IPS-NIHi7 (cell line): ENCODE data around the gene SLC9A3.

Experiments
- DNase-seq: peaks from one replicate; pipeline ENCODE4 v3.0.0; 2012; ENCODE audit warnings: mixed read lengths; ENCODE audit errors: extremely low spot score

The SLC9A3 gene

GRCh38 chr5:555058-555623 lies 30.9 kb upstream of the SLC9A3 start:
- DNase-seq, result no peak

GRCh38 chr5:554284-554988 lies 30.2 kb upstream of the SLC9A3 start:
- no peak for DNase-seq

- DNase-seq, result peak; percentile 53
Observed at GRCh38 chr5:553874-554273, 29.6 kb upstream of the SLC9A3 start.

DNA sequence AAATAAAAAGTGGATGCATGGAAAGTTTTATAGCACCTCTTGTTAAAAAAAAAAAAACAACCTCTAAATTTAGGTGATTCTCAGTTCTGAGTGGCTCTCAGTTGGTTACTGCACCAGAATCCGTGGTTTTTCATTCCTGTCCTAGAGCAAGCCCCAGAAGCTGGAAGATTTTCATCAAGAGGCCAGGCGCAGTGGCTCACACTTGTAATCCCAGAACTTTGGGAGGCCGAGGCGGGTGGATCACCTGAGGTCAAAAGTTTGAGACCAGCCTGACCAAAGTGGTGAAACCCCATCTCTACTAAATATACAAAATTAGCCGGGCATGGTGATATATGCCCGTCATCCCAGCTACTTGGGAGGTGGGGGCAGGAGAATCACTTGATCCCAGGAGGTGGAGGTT lies 27.2 kb upstream of the SLC9A3 start:
- no peak for DNase-seq

- no peak for DNase-seq
Observed at GRCh38 chr5:549229-549628, 25.0 kb upstream of the SLC9A3 start.

DNA sequence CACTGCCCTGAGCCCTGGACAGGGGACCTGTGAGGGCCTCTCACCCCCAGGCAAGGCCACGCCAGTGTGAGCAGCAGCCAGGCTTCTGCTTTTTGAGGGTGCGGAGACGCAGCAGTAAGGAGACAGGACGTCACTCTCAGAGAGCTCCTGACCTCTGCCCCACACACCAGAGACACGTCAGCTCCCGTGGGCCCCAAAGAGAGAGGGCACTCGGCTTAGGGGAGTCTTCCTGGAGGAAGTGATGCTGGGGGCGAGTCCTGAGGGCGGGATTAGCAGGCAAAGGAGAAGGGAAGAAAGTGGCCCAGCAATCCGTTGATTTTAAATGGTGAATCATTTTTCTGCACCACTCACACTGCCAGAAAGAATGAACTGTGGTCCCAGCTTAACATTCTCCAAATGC lies 24.0 kb upstream of the SLC9A3 start:
- no peak for DNase-seq

- no peak for DNase-seq
Observed at GRCh38 chr5:547086-547924, 23.1 kb upstream of the SLC9A3 start.

DNA sequence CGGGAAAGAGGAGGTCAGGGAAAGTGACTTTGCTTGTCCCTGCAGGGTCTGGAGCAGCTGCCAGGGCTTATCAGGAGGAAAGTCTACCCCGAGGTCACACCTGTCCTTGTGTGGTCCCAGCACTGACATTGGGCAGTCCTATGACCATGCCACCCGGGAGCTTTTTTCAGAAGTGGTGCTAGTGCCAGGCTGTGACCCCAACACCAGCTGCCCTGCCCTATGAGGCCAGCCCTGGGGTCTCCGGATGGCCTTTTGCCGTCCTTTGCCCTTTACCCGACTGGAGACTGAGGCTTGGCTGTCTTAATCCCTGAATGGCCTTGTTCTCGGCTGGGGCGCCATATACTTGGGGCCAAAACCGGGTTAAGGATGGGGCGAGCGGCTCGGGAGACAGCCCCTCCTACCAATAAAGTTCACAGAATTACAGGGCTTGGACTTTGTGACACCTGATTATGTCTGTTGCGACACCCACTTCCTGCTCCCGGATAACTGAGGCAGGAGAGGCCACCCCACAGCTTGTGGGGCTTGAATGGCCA lies 22.2 kb upstream of the SLC9A3 start:
- DNase-seq, result no peak

DNA sequence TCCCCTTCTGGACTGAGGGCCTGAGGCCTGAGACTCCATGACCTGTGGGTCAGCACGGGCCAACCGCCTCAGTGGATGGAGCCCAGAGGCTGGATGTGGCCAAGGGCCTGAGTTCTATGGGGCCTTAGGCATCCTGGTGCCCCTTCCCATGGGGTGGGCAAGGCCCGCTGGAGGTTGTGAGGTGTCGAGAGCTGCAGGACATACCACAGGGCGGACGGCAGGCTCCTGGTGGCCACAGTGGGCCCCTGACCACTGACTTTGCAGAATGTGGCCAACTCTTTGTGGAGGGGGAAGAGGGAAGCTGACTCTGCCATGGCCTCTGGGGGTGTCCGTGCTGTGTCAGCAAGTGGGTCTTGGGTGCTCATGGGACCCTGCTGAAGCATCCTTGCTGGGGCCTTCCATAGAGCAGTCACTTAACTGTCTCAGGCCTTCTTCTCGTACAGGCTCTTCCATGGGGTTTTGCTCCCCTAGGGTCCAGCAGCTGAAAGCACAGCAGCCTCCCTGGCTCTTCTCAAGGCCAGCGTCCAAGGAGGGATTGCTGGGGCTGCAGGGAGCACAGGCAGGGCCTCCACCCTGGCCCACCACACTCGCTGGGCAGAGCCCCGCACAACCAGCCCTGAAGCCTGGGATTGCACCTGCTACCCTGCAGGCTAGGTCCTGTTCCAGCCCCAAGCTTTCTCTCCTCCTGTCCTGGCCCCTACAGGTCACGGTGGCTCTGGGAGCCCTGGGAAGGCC lies 21.6 kb upstream of the SLC9A3 start:
- no peak for DNase-seq

GRCh38 chr5:544675-545355 lies 20.6 kb upstream of the SLC9A3 start:
- DNase-seq, result no peak

- DNase-seq, result no peak
Observed at GRCh38 chr5:543755-544674, 19.8 kb upstream of the SLC9A3 start.

DNA sequence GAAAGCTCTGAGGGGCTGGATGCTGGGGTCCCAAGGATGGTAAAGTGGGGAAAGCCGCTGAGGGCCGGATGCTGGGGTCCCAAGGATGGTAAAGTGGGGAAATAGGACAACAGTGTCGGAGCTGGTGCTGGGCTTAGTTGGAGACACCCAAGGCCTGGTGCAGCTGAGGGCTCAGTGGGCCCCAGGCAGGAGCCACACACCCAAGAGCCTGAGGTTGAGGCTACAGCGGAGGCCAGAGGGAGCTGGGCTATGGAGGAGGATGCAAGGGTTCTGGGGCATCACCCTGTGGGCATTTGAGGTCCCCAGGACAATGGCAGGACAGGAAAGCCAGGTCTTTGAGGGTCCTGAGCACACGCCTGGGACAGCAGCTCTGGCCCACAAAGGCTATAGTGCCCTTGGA lies 19.1 kb upstream of the SLC9A3 start:
- DNase-seq, result no peak

DNA sequence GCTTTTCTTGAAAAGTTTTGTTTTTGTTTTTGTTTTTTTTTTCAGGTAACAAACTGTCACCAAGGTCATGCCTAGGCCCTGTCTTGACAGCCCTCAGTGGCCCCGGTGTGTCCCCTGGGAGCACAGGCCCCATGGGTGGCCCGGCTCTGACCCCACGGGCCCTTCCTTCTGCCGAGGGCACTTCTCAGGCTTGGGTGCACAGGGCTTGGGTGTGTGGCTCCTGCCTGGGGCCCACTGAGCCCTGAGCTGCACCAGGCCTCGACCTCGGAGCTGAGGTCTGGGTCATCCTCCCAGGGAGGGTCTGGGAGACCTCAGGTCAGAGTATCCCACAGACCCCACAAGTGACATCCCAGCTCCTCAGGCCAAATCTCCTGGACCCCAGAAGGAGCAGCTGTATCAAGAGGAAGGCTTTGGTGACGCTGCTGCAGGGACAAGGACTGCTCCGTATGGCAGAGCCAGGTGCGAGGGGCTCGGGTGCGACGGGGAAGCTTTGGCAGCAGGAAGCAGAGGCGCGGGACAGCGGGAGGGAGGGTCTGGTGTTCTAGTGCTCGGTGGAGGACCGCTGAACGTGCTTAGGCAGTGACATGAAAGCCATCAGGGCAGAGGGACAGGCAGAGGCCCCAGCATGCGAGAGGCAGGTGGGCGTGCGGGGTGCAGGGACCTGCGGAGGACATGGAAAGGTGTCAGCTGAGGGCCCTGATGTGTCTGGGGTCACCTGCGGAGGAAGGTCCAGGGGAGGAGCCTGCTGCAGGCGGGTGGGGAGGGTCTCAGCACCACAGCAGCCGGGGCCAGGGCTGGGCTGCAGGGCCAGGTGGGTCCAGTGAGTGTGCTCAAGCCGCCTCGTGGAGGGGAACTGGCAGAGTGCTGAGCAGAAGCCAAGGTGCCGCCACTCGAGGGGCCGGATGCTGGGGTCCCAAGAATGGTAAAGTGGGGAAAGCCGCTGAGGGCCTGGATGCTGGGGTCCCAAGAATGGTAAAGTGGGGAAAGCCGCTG lies 18.4 kb upstream of the SLC9A3 start:
- no peak for DNase-seq

- DNase-seq, result peak; percentile 85
Observed at GRCh38 chr5:541539-542318, 17.5 kb upstream of the SLC9A3 start.

- no peak for DNase-seq
Observed at GRCh38 chr5:540906-541538, 16.8 kb upstream of the SLC9A3 start.

DNA sequence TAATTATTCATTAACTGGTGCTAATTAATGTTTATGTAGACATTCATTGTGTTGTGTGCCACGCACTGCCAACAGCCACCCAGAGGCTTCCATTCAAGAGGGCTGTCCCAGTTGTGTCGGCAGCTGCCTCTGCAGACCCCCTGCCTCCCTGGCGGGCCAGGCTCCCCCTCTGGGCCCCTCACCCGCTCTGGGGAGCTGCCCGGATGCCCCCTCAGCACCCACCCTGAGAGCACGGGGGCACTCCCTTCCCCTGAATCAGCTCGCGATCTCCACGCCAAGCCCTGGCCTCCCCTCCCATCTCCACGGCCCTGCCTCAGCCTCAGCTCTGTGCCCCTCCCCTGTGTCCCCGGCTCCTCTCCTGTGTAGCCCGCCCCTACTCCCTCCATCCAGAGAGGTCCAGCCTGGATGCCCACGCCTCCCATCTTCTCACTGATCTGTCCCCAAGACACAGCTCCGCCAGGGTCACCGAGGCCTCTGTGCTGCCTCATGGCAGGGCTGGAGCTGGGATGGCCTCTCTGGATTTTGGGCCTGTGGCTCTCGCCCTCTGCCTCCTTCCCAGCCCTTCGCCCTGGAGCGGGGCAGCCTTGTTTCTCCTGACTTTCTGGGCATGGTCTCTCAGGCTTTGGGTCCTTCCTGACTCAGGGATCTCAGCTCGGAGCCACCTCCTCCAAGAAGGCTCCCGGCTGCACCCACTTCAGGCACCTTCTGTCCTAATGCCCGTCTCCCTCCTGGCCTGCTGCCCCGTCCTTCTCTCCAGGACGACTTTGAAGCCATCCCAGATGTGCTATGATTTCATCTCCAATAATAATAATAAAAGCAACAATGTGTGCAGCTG lies 16.0 kb upstream of the SLC9A3 start:
- DNase-seq, result no peak
